Panc1 (cell line): Measurements from ENCODE around the gene EIF3B.
"Not testable (repeated sequence)": the region's sequence is repeated elsewhere in the genome, so short reads cannot be mapped to it uniquely, and the experiment has no call there.

ENCODE experiments used
- POLR2AphosphoS5 ChIP-seq: IDR thresholded peaks from 2 replicates; pipeline ENCODE4 v1.6.1; 2012; ENCODE audit warnings: mild to moderate bottlenecking, low read depth, low read length, moderate library complexity
- REST ChIP-seq, 2 experiments: IDR thresholded peaks; 2 replicates each; pipeline ENCODE4 v1.6.1; 2011 to 2012; ENCODE audit warnings: low read depth in 2 of 2, control low read depth in 1 of 2, low read length in 1 of 2, mild to moderate bottlenecking in 1 of 2, moderate library complexity in 1 of 2; ENCODE audit not compliant: insufficient read depth in 1 of 2
- SIN3A ChIP-seq: IDR thresholded peaks from 2 replicates; pipeline ENCODE4 v1.6.1; 2012; ENCODE audit warnings: low read depth, mild to moderate bottlenecking, low read length, moderate library complexity, borderline replicate concordance; ENCODE audit not compliant: insufficient read depth
- TCF7L2 ChIP-seq: IDR thresholded peaks from 2 replicates; pipeline ENCODE4 v1.6.1; 2011; ENCODE audit warnings: mild to moderate bottlenecking, low read depth, low read length, inconsistent platforms
- TF ChIP-seq, protein P1 (sequence below): fragments of 450-650 bp; IDR thresholded peaks from 2 replicates; pipeline ENCODE4 v1.5.1; 2017; ENCODE audit warnings: mild to moderate bottlenecking

- TF ChIP-seq, protein P1, sequence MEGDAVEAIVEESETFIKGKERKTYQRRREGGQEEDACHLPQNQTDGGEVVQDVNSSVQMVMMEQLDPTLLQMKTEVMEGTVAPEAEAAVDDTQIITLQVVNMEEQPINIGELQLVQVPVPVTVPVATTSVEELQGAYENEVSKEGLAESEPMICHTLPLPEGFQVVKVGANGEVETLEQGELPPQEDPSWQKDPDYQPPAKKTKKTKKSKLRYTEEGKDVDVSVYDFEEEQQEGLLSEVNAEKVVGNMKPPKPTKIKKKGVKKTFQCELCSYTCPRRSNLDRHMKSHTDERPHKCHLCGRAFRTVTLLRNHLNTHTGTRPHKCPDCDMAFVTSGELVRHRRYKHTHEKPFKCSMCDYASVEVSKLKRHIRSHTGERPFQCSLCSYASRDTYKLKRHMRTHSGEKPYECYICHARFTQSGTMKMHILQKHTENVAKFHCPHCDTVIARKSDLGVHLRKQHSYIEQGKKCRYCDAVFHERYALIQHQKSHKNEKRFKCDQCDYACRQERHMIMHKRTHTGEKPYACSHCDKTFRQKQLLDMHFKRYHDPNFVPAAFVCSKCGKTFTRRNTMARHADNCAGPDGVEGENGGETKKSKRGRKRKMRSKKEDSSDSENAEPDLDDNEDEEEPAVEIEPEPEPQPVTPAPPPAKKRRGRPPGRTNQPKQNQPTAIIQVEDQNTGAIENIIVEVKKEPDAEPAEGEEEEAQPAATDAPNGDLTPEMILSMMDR = not testable (repeated sequence)
- not testable (repeated sequence) for TF ChIP-seq SIN3A; POLR2AphosphoS5; TCF7L2; REST (IDR thresholded peaks at IDR 0.05; ENCODE audit: insufficient read depth in 1 of 2, low read depth in 2 of 2, low read length in 1 of 2)
Measured at GRCh38 chr7:2390020-2390816, 35.6 kb downstream of the EIF3B start.
